ENCODE results near the gene RBM10.
A peak's percentile ranks its signal among the peaks of the same experiment; 100 is the strongest.

RBM10 gene

DNA sequence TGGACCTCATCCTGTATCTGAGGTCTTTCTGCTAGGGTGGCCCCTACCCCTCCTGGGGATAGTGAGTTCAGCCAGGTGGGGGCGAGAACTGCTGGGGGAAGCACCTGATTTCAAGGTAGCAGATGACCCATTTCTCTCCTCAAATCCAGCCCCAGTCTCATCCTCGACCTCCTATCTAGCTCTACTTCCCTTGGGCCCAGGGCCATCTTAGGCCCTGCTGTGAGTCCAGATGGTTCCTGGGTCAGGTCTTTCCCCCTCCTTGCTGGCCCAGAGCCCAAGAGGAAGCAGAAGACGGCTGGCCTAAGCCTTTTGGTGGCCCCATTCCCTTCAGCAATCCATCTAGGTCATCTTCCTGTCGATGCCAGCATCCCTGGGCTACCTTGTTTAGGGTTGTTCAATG lies 76.7 kb downstream of the RBM10 start:
- Histone ChIP-seq H3K36me3 (peaks cover 39 to 57% (median 54%) of the 10 kb centered on the region in 11 experiments), H3K27ac (peak overlapping the region in 2 of 11 experiments; percentile 11 to 23; a peak in 1 of 22 replicates), H4K20me1 (peaks cover 54 to 87% (median 84%) of the 10 kb centered on the region in 11 experiments), H3K9ac (no peak overlapping the region), H3K4me2 (peak overlapping the region; percentile 81 to 96 (median 93); a peak in 10 of 22 replicates), H3K4me1 (peaks cover 32 to 39% (median 36%) of the 10 kb centered on the region in 10 experiments), H3K4me3 (no peak overlapping the region), H3K9me3 (replicated peaks in 1 of 11) (no peaks in the 10 kb centered on the region), H3K27me3 (peaks cover 0 to 55% (median 0%) of the 10 kb centered on the region in 11 experiments; a peak in 6 of 22 replicates)
- TF ChIP-seq Cebpa-rat (IDR thresholded peaks at IDR 0.05): no peak

DNA sequence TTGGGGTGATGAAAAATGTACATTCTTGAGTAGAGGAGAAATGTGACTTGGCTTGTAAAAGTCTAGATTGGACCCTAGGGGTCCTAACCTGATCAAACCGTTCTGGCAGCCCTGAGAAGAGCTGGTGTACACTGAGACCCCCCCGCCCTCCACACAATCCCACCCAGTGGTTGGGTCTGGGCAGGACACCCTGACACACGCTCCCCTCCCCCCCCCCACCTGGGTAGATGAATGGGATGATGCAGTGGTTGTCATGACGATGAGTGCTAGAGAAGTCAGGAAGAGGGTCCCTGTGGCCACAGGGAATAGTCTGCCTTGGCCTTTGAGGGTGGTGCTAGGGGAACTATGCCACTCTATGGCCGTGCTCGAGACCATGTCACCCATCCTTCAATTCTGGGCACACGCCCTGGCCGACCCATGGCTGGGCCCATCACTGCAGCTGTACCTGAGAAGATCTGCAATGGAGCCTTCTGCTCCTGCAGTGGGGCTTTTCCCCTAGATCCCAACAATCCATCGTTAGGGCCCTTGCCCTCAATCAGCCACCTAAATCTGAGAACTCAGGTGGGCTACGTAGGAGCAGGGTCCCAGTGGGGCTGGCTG lies 77.8 kb downstream of the RBM10 start:
- TF ChIP-seq Cebpa-rat (IDR thresholded peaks at IDR 0.05): no peak
- Histone ChIP-seq H3K9ac (no peak overlapping the region), H3K4me1 (peaks cover 25 to 31% (median 29%) of the 10 kb centered on the region in 10 experiments), H3K4me2 (no peak overlapping the region), H3K36me3 (peaks cover 49 to 68% (median 64%) of the 10 kb centered on the region in 11 experiments), H3K27ac (no peak overlapping the region), H4K20me1 (peaks cover 46 to 87% (median 79%) of the 10 kb centered on the region in 11 experiments), H3K9me3 (replicated peaks in 1 of 11) (no peaks in the 10 kb centered on the region), H3K27me3 (peaks cover 0 to 62% (median 0%) of the 10 kb centered on the region in 11 experiments; a peak in 6 of 22 replicates), H3K4me3 (no peak overlapping the region)

DNA sequence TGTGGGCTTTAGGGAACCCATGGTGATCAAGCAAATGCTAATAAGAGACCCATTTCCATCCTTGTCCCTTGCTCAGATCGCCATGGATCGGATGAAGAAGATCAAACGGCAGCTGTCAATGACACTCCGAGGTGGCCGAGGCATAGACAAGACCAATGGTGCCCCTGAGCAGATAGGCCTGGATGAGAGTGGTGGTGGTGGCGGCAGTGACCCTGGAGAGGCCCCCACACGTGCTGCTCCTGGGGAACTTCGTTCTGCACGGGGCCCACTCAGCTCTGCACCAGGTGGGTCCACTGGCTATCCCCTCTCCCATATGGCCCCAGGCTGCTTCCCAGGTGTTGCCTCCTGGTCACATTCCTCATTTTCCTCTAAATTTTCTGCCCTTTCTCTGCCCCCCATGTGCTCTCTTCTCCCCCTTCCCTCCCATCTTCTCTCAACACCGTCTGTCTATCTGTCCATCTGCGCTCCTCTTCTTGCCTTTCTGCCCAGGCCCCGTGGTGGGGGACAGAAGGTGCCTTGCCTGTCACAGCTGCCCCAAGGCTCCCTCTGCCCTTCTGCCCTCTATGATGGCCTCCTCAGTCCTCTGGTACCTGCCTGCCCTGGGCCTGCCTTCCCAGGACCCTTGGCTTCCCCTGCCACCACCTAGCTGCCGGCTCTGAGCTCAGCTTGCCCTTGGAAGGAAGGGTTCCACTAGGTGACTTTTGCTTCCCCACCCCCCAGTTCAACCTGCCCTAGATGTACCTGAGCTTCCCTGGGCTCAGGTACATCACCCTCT lies 78.6 kb downstream of the RBM10 start:
- H3K4me3 ChIP-seq: no peak overlapping the region
- H3K9me3 ChIP-seq (replicated peaks in 1 of 11): no peaks in the 10 kb centered on the region
- TF ChIP-seq Cebpa-rat (IDR thresholded peaks at IDR 0.05): no peak
- peaks cover 0 to 67% (median 0%) of the 10 kb centered on the region in 11 experiments; a peak in 7 of 22 replicates for H3K27me3 ChIP-seq
- no peak overlapping the region for H3K4me2 ChIP-seq
- peaks cover 46 to 94% (median 84%) of the 10 kb centered on the region in 11 experiments for H4K20me1 ChIP-seq
- no peak overlapping the region for H3K9ac ChIP-seq
- H3K4me1 ChIP-seq: peaks cover 25 to 31% (median 29%) of the 10 kb centered on the region in 10 experiments
- peaks cover 55 to 75% (median 72%) of the 10 kb centered on the region in 11 experiments for H3K36me3 ChIP-seq
- no peak overlapping the region for H3K27ac ChIP-seq

DNA sequence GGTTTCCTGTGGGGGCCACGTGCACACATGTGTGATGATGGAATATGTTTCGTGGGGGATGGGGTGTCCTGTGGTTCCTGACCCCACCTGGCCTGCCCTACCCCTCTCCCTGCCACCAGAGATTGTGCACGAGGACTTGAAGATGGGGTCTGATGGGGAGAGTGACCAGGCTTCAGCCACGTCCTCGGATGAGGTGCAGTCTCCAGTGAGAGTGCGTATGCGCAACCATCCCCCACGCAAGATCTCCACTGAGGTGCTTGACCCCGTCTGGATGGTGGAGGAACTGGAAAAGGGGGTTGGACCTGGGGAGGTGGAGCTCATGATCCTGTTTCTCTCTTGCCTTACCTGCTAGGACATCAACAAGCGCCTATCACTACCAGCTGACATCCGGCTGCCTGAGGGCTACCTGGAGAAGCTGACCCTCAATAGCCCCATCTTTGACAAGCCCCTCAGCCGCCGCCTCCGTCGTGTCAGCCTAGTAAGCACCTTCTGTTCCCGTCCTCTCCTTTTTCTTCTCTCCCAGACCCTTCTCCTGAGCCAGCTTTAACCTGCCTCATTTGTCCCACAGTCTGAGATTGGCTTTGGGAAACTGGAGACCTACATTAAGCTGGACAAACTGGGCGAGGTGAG lies 79.4 kb downstream of the RBM10 start:
- H4K20me1 ChIP-seq: peaks cover 40 to 94% (median 79%) of the 10 kb centered on the region in 11 experiments
- peaks cover 58 to 82% (median 80%) of the 10 kb centered on the region in 11 experiments for H3K36me3 ChIP-seq
- H3K9ac ChIP-seq: no peak overlapping the region

DNA sequence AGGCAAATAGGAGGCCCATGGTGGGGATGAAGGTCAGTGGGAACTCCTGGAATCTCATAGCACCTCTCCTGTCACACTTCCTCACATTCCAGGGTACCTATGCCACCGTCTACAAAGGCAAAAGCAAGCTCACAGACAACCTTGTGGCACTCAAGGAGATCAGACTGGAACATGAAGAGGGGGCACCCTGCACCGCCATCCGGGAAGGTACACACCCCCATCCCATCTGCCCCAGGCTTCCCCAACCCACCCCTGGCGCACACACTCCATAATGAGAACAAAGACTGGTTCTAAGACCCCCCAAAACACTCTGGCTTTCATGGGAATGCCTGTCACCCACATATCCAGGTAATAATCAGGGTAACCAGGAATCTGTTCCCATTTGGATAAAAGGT lies 79.9 kb downstream of the RBM10 start:
- H3K4me3 ChIP-seq: no peak overlapping the region
- peaks cover 17 to 24% (median 20%) of the 10 kb centered on the region in 10 experiments for H3K4me1 ChIP-seq
- no peak overlapping the region for H3K9ac ChIP-seq
- peaks cover 35 to 90% (median 74%) of the 10 kb centered on the region in 11 experiments for H4K20me1 ChIP-seq
- peaks cover 58 to 85% (median 83%) of the 10 kb centered on the region in 11 experiments for H3K36me3 ChIP-seq
- H3K27ac ChIP-seq: no peak overlapping the region
- no peaks in the 10 kb centered on the region for H3K9me3 ChIP-seq (replicated peaks in 1 of 11)
- H3K4me2 ChIP-seq: no peak overlapping the region
- peaks cover 0 to 69% (median under 1%) of the 10 kb centered on the region in 11 experiments; a peak in 10 of 22 replicates for H3K27me3 ChIP-seq
- no peak for TF ChIP-seq Cebpa-rat (IDR thresholded peaks at IDR 0.05)

More for the DNA sequence above, 79.4 kb downstream of the RBM10 start:
- no peak overlapping the region for H3K4me2 ChIP-seq
- H3K4me1 ChIP-seq: peaks cover 22 to 29% (median 25%) of the 10 kb centered on the region in 10 experiments
- TF ChIP-seq Cebpa-rat (IDR thresholded peaks at IDR 0.05): no peak
- H3K27me3 ChIP-seq: peaks cover 0 to 70% (median 0%) of the 10 kb centered on the region in 11 experiments; a peak in 7 of 22 replicates
- no peaks in the 10 kb centered on the region for H3K9me3 ChIP-seq (replicated peaks in 1 of 11)
- no peak overlapping the region for H3K27ac ChIP-seq
- no peak overlapping the region for H3K4me3 ChIP-seq

DNA sequence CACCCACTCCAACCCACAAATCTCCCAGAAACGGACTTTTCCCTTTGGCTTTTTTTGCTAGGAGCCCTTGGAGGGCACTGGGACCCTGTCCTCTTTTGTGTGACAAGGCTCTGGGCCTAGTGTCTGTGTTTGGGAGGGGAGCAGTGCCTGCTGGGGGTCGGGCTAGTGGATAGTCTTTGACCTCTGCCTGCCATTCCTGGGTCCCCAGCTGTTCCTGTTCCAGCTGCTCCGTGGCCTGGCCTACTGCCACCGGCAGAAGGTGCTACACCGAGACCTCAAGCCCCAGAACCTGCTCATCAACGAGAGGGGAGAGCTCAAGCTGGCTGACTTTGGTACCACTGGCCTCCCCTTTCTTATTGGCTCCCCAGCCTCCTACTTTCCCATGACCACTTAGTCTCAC lies 81.0 kb downstream of the RBM10 start:
- no peak for TF ChIP-seq Cebpa-rat (IDR thresholded peaks at IDR 0.05)
- H3K9me3 ChIP-seq (replicated peaks in 1 of 11): no peaks in the 10 kb centered on the region

DNA sequence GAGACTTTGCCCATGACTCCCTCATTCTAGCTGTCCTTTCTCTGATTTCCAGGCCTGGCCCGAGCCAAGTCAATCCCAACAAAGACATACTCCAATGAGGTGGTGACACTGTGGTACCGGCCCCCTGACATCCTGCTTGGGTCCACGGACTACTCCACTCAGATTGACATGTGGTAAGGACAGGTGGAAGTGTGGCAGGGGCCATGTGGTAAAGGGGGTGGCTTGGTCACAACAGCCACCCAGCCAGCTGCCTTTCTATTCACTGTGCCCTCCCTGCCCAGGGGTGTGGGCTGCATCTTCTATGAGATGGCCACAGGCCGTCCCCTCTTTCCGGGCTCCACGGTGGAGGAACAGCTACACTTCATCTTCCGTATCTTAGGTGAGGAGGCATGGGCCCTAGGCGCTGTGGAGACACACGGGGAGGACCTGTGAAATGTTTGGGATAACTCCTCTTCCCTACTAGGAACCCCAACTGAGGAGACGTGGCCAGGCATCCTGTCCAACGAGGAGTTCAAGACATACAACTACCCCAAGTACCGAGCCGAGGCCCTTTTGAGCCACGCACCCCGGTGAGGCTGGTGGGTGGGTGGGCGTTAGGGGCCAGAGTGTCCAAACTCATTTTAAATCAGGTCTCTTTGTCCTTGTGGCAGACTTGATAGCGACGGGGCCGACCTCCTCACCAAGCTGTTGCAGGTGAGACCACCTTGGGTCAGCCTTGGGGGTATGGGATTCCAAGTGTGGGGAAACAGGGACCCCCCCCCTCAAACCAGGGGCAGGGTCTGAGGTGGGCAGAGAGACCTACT lies 81.7 kb downstream of the RBM10 start:
- Histone ChIP-seq H3K36me3 (peaks cover 58 to 91% (median 82%) of the 10 kb centered on the region in 11 experiments), H4K20me1 (peaks cover 17 to 75% (median 56%) of the 10 kb centered on the region in 11 experiments; a peak in 21 of 22 replicates)
- no peak for TF ChIP-seq Cebpa-rat (IDR thresholded peaks at IDR 0.05)

More for the DNA sequence above, 81.0 kb downstream of the RBM10 start:
- no peak overlapping the region for H3K9ac ChIP-seq
- peaks cover 5 to 12% (median 8%) of the 10 kb centered on the region in 10 experiments; a peak in 19 of 20 replicates for H3K4me1 ChIP-seq
- H3K4me2 ChIP-seq: no peak overlapping the region
- no peak overlapping the region for H3K4me3 ChIP-seq
- H3K36me3 ChIP-seq: peaks cover 58 to 95% (median 86%) of the 10 kb centered on the region in 11 experiments
- H3K27me3 ChIP-seq: peaks cover 0 to 69% (median 12%) of the 10 kb centered on the region in 11 experiments; a peak in 16 of 22 replicates
- H3K27ac ChIP-seq: no peak overlapping the region
- H4K20me1 ChIP-seq: peaks cover 23 to 82% (median 62%) of the 10 kb centered on the region in 11 experiments; a peak in 21 of 22 replicates

DNA sequence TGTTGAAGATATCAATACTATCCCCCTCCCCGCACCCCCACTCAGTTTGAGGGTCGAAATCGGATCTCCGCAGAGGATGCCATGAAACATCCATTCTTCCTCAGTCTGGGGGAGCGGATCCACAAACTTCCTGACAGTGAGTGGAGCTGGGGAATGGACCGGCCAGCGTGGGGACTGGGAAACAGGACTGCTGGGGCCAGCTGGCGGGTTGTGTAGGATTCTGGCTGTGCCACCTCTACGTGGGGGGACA lies 82.2 kb downstream of the RBM10 start:
- Histone ChIP-seq H3K4me1 (peaks cover 0 to 10% (median 3%) of the 10 kb centered on the region in 10 experiments; a peak in 11 of 20 replicates), H3K9me3 (replicated peaks in 1 of 11) (no peaks in the 10 kb centered on the region), H3K4me2 (no peak overlapping the region), H3K36me3 (peaks cover 58 to 86% (median 77%) of the 10 kb centered on the region in 11 experiments), H3K4me3 (no peak overlapping the region), H4K20me1 (peaks cover 11 to 70% (median 50%) of the 10 kb centered on the region in 11 experiments; a peak in 21 of 22 replicates), H3K27ac (no peak overlapping the region), H3K27me3 (peaks cover 1 to 71% (median 24%) of the 10 kb centered on the region in 11 experiments), H3K9ac (no peak overlapping the region)
- TF ChIP-seq Cebpa-rat (IDR thresholded peaks at IDR 0.05): no peak

More for the DNA sequence above, 81.7 kb downstream of the RBM10 start:
- Histone ChIP-seq H3K27me3 (peaks cover 0 to 71% (median 19%) of the 10 kb centered on the region in 11 experiments; a peak in 19 of 22 replicates), H3K27ac (no peak overlapping the region), H3K4me1 (peaks cover under 1 to 9% (median 3%) of the 10 kb centered on the region in 10 experiments; a peak in 10 of 20 replicates), H3K9ac (no peak overlapping the region), H3K4me2 (no peak overlapping the region), H3K9me3 (replicated peaks in 1 of 11) (no peaks in the 10 kb centered on the region), H3K4me3 (no peak overlapping the region)
